ENCODE data around the gene KCNMA1.

KCNMA1 gene

GRCh38 chr10:76915316-76915715 is 722.3 kb downstream of the KCNMA1 start:
- H3K27ac ChIP-seq, result no peak overlapping the region
- TF ChIP-seq CTCF (IDR thresholded peaks at IDR 0.05) (no peak), ZFX (IDR thresholded peaks at IDR 0.05; ENCODE audit: borderline replicate concordance) (no peak)

- H3K27ac ChIP-seq, result no peak overlapping the region
- no peak for TF ChIP-seq CTCF (IDR thresholded peaks at IDR 0.05)
- no peak for TF ChIP-seq ZFX (IDR thresholded peaks at IDR 0.05; ENCODE audit: borderline replicate concordance)
These were observed 726.4 kb downstream of the KCNMA1 start for GRCh38 chr10:76911184-76911583.

- no peak overlapping the region for H3K27ac ChIP-seq
- no peak for TF ChIP-seq CTCF (IDR thresholded peaks at IDR 0.05)
- TF ChIP-seq ZFX (IDR thresholded peaks at IDR 0.05; ENCODE audit: borderline replicate concordance), result no peak
These were observed 727.2 kb downstream of the KCNMA1 start for GRCh38 chr10:76910184-76910962.

- TF ChIP-seq CTCF (IDR thresholded peaks at IDR 0.05) (no peak), ZFX (IDR thresholded peaks at IDR 0.05; ENCODE audit: borderline replicate concordance) (no peak)
- H3K27ac ChIP-seq, result no peak overlapping the region
These were observed 731.4 kb downstream of the KCNMA1 start for GRCh38 chr10:76906256-76906655.

GRCh38 chr10:76905251-76905650 is 732.4 kb downstream of the KCNMA1 start:
- TF ChIP-seq ZFX (IDR thresholded peaks at IDR 0.05; ENCODE audit: borderline replicate concordance), result no peak
- no peak for TF ChIP-seq CTCF (IDR thresholded peaks at IDR 0.05)

GRCh38 chr10:76903387-76903945 is 734.1 kb downstream of the KCNMA1 start:
- H3K27ac ChIP-seq, result no peak overlapping the region
- TF ChIP-seq CTCF (IDR thresholded peaks at IDR 0.05), result no peak
- no peak for TF ChIP-seq ZFX (IDR thresholded peaks at IDR 0.05; ENCODE audit: borderline replicate concordance)

More at GRCh38 chr10:76905251-76905650, 732.4 kb downstream of the KCNMA1 start:
- H3K27ac ChIP-seq, result no peak overlapping the region

GRCh38 chr10:76902949-76903348 is 734.7 kb downstream of the KCNMA1 start:
- no peak overlapping the region for H3K27ac ChIP-seq
- TF ChIP-seq CTCF (IDR thresholded peaks at IDR 0.05) (peak; percentile 70), ZFX (IDR thresholded peaks at IDR 0.05; ENCODE audit: borderline replicate concordance) (no peak)

Measured in 22Rv1 (cell line).